Measurements from ENCODE around the gene CISTR.

CISTR gene

DNA sequence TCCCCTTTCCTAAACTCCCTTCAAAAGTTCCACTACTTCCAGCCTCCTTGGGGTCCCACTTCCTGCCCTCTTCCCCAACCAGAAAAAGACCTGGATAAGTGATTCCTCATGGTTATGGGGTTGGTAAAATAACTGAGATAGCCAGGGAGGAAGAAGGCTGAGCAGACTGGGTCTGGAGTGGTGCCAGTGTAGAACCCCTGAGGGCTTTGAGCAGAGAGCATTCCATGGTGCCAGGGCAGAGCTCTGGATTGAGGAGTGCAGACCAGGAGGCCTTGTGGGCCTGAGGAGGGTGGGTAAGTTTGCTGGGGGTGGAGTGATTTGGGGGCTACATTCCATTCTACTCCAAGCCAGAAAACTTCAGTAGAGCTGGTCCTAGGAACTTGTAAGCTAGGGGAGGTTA is 9.5 kb upstream of the CISTR start:
- DNase-seq = no peak

DNA sequence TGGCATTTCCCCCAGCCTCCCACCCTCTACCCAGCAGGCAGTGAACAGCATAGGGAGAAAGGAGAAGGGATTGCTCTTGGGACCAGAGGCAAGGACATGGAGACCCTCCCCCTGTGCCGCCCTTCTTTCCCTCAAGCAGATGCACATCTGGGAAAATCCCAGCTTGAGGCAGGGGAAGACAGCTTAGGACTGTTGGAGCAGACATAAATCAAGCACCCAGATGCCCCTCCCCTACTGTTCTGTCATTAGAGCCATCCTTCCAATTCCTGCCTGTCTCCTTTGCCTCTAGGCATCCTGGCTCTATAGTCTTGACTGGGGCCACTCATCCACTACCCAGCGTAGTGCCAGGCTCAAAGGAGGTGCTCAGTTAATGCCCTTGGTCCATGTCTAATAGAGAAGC is 7.5 kb upstream of the CISTR start:
- no peak for DNase-seq

DNA sequence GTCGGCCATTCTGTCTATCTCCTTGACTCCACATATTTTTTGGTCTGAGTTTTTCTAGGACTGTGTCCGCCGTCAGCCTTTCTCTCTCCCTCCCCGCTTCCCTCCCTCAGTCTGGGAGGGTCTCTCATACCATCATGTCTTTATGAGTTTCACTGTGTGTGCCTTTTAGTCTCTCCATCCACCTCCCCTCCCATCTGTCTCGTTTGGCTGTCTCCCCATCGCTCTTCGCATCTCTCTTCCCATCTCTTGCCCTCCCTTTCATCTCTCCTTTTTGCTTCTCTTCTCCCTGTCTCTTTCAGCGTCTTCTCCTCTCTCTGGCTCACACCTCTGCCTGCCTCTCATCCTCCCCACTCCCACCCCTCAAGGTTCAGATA is 6.9 kb upstream of the CISTR start:
- DNase-seq = no peak

DNA sequence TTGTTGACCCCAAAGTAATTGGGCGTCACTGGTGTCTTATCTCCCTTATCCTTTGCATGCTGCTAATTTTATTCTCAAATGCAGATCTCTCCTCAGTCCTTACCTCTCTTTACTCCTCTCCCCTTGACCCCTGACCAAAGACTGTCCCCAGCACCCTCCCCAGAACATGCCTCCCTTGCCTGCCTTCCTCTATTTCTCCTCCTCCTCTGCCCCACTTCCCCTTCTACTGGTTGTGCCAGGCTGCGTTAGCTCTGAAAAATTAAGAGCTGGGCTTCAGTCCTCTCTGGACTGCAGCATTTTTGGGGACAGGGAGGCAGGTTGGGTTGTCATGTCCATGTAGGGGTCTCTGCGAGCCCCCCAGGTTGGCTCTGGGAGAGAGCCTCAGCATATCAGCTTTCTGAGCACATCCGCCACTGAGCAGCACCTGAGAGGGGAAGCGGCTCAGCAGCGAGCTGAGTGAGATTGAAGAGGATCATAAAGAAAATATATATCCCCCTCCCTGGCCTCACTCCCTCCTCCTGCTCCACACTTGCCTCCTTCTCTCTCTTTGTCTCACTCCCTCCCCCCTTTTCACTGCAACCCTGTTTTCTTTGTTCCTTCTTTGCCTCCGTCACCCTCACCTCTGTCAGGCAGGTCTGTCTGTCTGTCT is 6.4 kb upstream of the CISTR start:
- DNase-seq = no peak

DNA sequence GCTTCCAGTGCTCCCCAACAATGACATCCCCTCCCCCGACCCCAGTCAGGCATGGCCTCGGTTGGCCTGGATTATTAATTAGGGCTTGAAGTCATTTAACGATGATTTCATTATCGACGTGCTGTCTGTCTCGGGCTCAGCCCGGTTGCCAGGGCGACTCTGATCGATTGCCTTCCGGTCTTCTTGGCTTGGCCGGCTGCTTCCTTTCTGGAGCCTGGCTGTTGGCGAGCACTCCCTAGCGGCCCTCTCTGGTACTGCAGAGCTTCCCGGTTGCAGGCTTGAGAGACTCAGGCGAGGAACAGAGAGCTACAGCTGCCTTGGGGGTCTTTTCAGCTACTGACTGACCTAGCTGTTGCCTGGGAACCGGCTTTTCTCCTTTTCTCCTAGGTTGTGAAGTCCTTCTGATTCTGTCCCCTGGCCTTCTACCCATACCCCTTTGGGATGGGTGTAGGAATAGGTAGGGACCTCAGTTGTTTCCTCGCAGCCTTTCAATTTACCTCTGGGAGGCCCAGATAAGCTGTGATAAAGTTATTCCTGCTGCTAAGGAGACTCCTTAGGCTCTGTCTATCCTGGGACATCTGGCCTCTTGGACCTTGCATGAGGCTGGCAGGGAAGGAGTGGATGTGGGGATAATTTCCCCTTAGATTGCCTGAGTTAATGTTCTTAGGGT is 5.5 kb upstream of the CISTR start:
- peak; percentile 76 for DNase-seq

DNA sequence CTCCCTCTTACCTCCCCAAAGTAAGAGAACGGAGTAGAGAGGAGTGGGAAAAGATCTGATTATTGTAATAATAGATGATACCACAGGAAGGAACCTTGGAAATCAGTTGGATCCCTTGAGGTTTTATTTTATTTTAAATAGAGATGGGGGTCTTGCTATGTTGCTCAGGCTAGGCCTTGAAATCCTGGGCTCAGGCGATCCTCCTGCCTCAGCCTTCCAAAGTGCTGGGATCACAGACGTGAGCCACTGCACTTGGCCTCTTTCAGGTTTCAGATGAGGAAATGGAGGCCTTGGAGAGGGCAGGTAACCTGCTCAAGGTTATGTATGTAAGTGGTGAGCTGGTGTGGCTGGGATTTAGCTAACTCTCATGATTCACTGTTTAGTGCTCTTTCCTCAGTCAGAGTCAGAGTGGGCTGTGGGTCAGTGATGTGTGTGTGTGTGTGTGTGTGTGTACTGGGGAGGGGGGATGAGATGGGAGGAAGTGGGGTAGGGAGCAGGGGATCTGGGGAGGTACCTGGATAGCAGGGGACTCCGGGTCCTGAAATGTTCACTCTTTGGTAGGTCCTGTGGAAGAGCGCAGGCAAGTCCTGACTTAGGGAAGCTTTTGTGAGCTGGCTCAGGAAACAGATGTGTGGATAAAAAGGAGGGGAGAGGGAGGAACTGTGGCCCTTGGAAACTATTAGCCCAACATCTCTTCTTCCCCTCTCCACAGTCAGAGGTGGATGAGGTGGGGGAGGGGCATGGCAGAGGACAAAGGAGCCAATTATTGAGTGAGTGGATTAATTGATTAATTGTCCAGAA is 4.7 kb upstream of the CISTR start:
- DNase-seq = no peak

DNA sequence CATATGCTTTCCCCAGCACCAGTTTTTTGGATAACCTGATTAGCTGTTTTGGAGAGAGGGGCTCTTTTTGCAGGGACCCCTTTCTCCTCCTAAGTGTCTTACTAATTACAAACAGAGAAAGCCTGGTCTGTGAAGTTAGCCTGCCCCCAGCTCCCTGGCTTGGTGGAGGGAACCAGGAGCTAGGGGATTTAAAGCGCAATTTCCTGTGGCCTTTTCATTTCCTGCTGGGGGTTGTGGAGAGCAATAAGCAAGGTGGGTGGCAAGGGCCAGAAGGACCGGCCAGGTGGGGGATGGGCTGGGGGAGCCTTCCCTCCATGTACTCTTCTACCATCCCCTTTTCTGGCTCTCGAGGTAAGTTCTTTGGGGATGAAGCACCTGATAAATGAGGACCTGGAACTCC is 4.1 kb upstream of the CISTR start:
- DNase-seq = no peak

DNA sequence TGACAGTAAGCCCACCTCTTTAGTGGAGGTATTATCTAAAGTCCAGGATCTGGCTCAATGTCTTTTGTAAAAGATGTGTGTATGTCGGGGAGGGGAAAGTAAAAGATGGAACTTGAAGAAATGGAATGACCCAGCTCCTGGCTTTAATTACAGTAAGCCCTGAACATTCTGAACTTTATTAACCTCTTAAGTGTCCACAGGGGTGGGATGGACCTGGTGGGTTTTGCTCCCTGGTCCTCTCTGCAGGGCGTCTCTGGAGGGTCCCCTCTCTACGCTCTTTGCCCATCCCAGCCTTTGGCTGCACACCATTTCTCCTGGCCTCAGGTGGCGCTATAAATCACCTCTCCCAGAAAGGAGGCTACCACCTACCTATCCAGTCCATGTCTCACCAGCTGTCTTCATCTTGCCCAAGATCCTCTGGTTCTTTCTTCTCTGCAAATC is 3.7 kb upstream of the CISTR start:
- no peak for DNase-seq

DNA sequence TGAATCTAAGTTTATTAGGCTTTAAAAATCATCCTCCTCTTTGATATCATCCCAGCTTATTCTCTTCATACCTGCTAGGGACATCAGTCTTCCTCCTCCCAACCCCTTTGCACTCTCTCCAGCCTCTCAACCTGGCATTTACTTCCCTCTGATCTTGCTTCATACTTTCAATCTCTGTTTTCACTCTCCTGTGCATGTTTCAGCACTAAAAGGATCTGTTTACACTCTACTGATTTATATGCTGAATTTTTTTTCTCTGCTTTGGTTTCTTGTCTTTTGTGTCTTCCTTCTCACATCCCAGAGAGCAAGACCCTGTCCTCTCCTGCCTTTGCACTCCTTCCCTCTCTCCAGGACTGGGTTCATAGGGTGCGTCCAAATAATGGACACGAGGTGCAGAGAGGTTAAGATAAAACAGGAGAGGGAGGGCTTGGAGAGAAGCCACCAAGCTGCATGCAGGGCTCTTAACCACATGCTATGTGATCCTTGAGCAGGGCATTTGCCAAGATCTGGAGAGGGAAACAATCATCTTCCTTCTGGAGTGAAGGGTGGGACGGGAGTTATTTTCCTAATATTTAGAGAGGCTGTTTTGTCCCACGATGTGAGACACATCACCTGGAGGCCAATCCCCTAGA is 3.0 kb upstream of the CISTR start:
- DNase-seq = no peak

DNA sequence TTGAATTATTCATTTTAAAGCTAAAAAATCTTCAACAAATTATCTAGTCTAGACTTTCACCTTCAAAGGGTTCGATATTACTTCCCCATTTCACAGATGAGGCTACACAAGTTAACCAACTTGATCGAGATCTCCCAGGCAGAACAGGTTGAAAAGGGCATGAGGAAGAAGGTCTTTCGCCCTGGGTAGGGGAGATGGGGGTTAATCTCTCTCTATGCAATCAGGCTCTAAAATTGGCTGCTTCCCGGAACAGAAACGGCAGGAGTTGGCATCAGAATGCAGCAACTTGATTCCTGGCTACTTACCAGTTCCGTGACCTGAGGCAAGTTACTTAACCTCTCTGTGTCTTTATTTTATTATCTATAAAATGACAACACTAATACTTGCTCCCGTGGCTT is 2.4 kb upstream of the CISTR start:
- DNase-seq = no peak

DNA sequence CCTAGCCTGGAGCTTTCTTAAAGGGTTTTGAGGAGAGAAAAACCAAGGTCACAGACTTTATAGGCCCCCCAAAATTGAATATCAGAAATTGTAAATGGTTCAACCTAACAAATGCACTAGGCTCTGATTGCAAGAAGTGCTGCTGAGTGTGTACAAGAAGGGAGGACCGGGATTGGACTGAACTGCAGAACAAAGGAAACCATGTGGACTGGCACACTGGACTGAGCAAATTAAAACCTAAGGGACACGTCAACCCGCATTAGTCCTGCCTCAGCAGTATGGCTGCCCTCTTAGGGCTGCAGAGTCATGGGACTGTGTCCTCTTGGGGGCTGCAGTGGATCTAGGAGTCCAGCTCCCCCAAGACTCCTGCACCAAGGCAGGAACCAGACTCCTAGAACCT is 842 bp upstream of the CISTR start:
- no peak for DNase-seq

DNA sequence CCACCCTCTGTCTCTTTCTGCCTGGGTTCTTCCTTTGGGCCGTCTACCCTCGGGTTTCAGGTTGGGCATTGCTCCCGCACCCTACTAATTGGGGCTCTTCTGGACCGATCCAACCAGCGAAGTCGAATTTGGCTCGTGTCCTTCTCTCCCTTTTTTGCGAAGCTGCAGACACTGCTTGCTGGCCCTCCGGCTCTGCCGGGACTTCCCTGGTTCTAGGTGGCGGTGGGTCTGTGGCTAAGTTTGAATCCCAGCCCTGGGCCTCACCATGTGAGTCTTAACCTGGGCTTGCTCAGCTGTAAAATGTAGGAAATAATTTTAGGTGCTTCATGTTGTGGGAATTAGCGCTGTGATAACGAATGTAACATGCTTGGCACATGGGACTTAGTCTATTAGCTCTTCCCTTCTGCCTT is 418 bp upstream of the CISTR start:
- no peak for DNase-seq

DNA sequence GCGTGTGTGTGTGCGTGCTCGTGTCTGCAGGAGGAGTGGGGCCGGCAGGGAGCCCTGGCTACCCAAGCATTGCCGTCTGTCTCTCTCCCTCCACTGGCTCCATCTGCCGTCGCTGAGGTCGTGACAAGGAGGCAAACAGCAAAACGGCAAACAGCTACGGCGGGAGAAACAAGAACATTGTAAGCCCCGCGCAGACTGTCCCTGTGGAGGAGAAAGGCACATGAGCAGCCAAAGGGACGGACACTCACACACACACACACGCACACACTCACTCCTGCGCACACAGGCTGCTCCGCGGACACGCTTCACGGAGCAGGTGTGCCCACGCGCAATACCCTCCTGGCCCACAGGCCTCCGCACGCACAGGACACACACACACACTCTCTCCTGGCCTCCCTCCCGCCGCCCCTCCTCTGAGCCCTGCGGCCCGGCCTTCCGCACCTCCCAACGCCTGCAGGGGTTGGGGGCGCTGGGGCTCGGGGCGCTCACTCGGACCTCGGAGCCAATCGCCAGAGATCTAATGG is 905 bp downstream of the CISTR start:
- no peak for DNase-seq

DNA sequence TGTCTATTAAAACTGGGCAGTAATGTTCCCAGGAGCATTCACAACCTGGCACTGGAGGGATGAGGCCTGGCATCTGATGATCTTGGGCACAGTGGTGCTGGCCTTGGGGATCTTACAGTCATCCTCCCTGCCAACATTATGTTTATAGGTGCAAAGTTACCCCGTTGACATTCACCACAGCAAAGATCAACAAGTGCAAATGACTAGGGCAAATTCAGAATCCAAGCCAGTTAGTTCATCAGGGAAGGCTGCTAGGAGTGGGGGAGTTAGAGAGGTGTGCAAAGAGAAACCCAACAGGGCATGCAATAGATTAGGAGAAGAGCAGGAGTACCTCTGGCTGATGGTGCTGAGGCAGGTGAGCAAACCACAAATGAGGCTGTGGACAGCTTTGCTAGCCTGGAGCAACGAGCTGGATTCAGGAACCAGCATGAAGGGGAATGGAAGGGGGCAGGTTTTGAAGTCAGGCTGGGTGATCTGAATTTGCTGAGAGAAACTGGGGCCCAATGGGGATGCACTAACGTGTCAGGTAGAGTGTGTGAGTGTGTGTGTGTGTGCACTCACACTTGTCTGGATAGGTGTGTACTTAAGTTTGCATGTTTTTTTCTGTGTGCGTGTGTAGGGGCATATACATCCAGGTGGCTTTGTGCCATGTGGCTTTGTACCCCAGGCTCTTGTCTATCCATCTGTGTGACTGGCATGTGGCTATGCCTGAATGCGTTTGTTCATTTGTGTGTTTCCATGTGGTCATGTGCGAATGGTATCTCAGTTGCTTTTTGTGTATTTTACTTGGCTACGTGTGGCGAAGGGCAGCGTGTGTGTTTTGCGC is 1.6 kb downstream of the CISTR start:
- no peak for DNase-seq

DNA sequence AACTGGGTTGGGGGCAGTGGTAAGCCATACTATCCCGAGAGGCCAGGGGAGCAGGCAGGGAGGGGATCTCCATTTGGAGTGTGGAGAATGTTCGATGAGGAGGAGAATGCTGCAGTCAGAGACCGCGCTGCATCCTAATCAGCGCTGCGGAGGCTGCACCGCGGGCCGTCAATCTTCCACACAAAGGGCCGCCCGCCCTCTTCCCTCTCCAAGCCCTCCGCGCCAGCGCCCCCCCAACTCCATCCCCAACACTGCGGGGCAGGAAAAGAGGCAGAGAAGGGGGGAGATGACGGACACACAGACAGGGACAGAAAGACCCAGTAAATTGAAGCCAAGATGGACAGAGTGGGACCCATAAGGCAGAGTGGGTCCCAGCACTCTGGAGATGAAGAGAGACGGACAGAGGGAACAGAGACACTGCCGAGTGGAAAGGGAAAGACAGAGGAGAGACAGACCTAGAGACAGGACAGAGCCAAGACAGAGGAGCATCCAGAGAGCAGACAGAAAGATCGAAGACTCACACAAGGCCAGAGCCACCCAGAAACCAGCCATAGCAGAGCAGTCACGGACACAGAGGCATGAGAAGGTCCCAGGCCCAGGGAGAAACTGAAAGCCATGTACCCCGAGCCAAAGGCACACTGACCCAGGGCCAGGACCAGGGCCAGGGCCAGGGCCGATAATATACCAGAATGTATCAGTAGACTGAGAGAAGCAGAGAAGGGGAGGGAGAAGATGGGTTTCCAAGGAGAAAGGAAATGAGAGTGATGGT is 3.5 kb downstream of the CISTR start:
- DNase-seq = no peak

DNA sequence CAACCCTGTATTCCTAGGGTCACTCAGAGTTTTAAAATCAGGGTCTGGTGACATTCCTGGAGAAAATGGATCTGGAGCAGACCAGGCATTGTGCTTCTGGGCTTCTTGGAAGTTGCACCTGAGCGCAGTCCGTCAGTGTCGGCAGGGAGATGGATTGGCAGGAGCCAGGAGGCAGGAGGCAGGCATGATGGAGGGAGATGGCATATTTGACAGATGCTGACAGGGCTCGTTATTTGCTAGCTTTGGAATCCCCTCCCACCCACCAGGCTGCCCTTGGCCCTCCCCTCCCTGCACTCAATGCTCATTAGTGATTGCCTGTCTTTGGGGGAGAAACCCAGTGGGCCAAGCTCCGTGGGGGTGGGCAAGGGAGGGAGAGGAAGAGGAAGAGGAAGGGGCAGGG is 4.7 kb downstream of the CISTR start:
- DNase-seq = no peak

DNA sequence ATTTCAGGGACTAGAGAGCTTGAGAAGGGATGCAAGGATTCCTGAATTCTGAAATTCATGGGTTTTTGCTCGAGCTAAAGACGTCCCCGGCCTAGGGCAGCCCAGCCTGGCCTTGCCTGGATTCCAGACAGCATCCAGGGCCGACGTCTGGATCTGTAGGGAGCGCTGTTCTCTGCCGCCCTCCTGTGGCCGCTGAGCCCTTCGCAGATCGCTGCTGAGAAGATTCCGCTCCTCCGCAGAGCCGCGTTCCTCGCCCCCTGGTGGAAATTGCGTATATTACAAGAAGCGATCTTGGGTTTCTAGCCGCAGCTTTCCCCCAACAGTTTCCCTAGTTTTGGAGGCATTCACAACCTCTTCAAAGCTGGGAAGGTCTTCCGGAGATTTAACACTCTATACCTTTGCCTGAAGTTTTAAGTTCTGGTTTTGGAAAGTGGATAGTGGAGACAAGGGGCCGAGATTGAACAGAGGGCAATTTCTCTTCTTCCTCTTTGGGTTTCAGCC is 5.1 kb downstream of the CISTR start:
- DNase-seq = peak; percentile 87

DNA sequence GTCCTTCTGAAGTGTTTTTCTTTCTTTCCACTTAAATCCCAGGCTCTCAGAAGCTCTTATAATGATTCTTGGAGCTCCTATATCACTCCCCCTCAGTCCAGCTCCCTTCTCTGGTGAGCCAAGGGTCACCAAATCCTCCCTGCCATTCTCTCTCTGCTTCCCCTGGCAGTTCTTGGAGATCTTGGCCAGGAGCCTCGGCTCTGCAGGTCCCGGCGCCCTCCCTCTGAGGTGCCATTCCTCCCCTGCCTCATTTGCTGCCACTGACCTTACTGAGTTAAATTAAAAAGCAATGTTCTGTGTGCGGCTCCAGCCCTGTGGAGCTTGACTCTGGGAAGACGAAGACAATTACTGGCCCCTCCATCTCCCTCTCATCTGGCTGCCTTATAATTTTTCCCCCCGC is 7.0 kb downstream of the CISTR start:
- no peak for DNase-seq

DNA sequence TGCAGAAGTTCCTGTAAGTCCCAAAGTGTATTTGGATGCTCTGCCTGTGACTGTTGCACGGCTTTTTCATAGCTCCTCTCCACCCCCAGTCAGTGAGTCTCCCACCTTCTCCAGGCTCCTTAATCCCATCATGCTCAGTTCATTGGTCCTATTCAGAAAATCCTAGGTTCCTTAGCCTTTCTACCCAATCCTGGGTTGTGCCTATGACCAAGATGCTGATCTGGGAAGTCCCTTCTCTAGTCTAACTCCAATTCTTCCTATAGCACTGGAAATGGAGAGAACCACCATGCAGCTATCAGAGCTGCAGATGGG is 7.7 kb downstream of the CISTR start:
- no peak for DNase-seq

DNA sequence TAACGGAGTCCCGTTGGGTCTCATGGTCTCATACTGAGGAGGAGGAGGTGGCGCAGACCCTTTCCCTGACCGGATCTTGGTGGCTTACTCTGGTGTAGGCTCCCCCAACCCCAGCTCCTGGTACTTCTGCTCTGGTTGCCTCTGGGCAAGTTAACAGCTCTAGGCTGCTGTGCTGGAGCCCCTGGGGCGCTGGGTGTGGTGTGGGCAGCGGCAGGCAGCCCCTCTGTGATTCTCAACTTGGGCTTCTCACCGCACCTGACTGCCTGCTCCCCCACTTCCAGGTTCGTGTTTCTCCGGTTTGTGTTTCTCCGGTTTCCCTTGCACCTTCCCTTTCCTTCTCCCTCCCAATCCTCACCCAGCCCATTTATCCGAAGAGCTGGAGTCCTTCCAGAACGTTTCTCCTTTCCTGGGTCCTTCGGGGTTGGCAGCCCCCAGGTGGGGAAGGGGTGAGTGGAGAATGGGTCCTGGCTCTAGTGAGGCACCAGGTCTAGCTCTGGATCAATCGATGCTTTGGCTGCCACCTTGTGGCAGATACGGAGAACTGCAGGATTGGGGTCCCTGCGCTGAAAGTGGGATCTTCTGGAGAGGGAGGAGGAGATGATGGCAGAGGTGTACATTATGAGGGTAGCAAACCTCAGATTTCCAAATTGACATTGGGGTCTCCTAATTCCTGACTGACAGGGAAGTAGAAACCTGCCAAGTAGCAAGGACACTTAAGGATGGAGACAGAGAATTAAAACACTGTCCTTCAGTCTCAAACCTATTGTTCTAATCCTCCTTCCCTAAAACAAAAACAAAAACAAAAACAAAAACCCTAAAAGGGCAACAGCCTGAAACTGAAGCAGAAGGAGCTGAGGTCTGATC is 8.3 kb downstream of the CISTR start:
- DNase-seq = peak; percentile 69

DNA sequence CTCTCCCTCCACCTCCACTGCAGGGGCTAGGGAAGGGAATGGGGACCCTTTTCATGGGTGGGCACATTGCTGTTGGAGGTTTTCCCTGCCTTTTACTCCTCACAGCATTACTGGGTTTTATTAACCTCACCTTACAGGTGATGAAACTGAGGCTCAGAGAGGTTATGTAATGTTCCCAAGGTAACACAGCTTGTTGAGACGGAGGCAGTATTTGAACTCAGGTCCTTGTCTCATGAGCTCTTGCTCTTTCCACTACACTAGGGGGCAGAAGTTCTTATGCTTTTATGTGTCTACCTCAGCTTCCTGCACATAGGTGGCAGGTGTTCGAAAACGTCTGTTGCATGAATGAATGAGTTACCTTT is 11.7 kb downstream of the CISTR start:
- DNase-seq = no peak

All from RPMI8226 (cell line).